WTC11 (cell line): ENCODE measurements around the gene RANGAP1.

Source experiments
- CBFB ChIP-seq: sonication (generic); formaldehyde crosslinking; IDR thresholded peaks from 2 replicates; pipeline ENCODE4 v1.8.1; 2022; ENCODE audit warnings: mild to moderate bottlenecking, low read depth, missing genetic modification reagents
- CTCF ChIP-seq: fragments of 200-600 bp; IDR thresholded peaks from 2 replicates; pipeline ENCODE4 v1.8.0; 2022; ENCODE audit warnings: antibody characterized with exemption
- FOXJ3 ChIP-seq: sonication (generic); formaldehyde crosslinking; IDR thresholded peaks from 2 replicates; pipeline ENCODE4 v1.9.0; 2021; ENCODE audit warnings: missing genetic modification reagents, mild to moderate bottlenecking, borderline replicate concordance
- MAX ChIP-seq: sonication (generic); formaldehyde crosslinking; IDR thresholded peaks from 2 replicates; pipeline ENCODE4 v1.8.0; 2022; ENCODE audit warnings: mild to moderate bottlenecking, missing genetic modification reagents
- NFYB ChIP-seq: sonication (generic); formaldehyde crosslinking; conservative IDR thresholded peaks from 2 replicates; pipeline ENCODE4 v1.8.0; 2022; ENCODE audit warnings: low read depth, missing genetic modification reagents
- NR3C1 ChIP-seq: sonication (generic); formaldehyde crosslinking; conservative IDR thresholded peaks from 2 replicates; pipeline ENCODE4 v1.8.1; 2023; ENCODE audit warnings: low read depth, mild to moderate bottlenecking, missing genetic modification reagents
- SP1 ChIP-seq: sonication (generic); formaldehyde crosslinking; conservative IDR thresholded peaks from 2 replicates; pipeline ENCODE4 v1.8.1; 2022; ENCODE audit warnings: missing genetic modification reagents
- TEAD4 ChIP-seq: sonication (generic); formaldehyde crosslinking; IDR thresholded peaks from 2 replicates; pipeline ENCODE4 v1.8.0; 2022; ENCODE audit warnings: mild to moderate bottlenecking, missing genetic modification reagents
- USF2 ChIP-seq: sonication (generic); formaldehyde crosslinking; IDR thresholded peaks from 2 replicates; pipeline ENCODE4 v1.8.1; 2023; ENCODE audit warnings: mild to moderate bottlenecking, missing genetic modification reagents, moderate library complexity
- ZNF396 ChIP-seq: fragments of 250-450 bp; sonication (Bioruptor Pico); IDR thresholded peaks from 2 replicates; pipeline ENCODE4 v1.8.0; 2021; ENCODE audit warnings: mild to moderate bottlenecking, moderate library complexity, borderline replicate concordance
- ZNF512 ChIP-seq: sonication (generic); formaldehyde crosslinking; IDR thresholded peaks from 2 replicates; pipeline ENCODE4 v1.8.1; 2022; ENCODE audit warnings: missing genetic modification reagents, borderline replicate concordance

- no peak for TF ChIP-seq NFYB (CRISPR knock-in tag)
- TF ChIP-seq ZNF396, result no peak
- no peak for TF ChIP-seq TEAD4
- no peak for TF ChIP-seq CTCF
- TF ChIP-seq ZNF512 (CRISPR knock-in tag), result no peak
- TF ChIP-seq NR3C1, result no peak
- TF ChIP-seq FOXJ3 (CRISPR knock-in tag), result no peak
- TF ChIP-seq SP1 (CRISPR knock-in tag), result no peak
- TF ChIP-seq MAX (CRISPR knock-in tag), result no peak
- TF ChIP-seq USF2 (CRISPR knock-in tag), result no peak
- TF ChIP-seq CBFB (CRISPR knock-in tag), result no peak
Observed at GRCh38 chr22:41285441-41285819, 557 bp downstream of the RANGAP1 start.
